NCI-H526 (cell line): ENCODE measurements around the gene AHNAK.
"Not testable (repeated sequence)": the region's sequence is repeated elsewhere in the genome, so short reads cannot be mapped to it uniquely, and the experiment has no call there.

Experiments
- DNase-seq, 2 experiments: peaks; one replicate each; lab custom pipeline; 2025; lab: John Stamatoyannopoulos, UW

The AHNAK gene

DNA sequence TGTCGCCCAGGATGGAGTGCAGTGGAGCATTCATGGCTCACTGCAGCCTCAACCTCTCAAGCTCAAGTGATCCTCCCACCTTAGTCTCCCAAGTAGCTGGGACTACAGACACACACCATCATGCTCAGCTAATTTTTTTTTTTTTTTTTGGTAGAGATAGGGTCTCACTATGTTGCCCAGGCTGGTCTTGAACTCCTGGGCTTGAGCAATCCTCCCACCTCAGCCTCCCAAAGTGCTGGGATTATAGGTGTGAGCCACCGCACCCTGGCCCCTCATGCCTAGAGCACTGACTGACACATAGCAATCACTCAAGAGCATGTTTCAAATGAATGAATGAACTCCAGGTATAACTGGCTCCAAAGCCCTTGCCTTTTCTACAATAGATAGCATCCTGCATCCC is 3.9 kb upstream of the AHNAK start:
- DNase-seq = not testable (repeated sequence)

DNA sequence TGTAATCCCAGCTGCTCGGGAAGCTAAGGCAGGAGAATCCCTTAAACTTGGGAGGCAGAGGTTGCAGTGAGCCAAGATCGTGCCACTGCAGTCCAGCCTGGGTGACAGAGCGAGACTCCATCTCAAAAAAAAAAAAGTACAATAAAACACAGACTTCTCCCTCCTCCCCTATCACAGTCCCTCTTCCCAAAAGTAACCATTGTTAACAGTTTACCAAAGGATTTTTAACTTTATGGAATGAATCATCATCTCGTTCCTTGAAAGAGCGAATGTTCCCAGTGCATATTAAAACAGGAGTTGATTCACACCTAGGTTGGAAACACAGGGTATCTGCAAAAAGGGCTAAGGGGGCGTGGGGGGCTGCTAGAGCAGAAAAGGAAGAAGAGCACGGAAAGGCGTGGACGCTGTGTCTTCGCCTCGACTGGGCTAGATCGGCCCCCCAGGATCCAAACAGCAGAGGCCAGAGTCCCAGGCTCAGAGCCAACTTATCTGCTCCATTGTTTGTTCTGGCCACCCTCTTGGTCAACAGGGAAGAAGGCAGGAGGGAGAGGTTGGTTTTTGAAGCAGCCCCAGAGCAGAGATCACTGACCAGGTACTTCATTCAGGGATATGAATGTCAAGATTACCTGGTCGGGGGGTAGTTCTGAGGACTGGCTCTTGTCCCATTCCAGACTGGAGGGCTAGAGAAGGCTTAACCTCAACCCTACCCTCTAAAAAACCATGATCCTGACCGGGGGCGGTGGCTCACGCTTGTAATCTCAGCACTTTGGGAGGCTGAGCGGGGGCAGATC is 2.1 kb upstream of the AHNAK start:
- DNase-seq = no peak

DNA sequence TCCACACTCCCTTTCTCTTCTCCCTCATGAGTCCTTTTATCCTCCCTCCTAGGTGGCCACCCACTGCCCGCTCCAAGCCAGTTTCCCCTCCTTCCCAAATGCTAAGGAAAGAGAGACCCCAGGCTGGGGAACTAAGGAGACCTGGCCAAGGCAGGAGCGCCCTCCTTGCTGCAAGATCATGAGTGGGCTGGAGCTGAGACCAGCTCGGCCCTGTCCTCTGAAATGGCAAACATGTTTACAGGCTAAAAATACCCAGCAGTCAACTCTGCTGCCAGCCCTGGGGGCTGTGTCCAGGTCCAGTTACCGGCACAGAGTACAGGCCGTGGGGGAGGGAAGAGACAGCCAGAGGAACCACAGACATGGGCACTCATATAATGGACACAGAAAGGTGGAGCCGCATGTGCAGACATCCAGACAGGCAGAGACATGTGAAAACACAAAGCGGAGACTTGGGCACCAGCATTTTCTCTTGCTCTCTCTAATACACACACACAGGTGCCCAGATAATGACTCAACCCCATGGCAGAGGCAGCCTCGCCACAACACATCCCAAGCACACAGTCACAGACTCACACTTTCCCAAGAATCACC is 1.2 kb upstream of the AHNAK start:
- peak in 1 of 2 experiments; percentile 63 for DNase-seq

DNA sequence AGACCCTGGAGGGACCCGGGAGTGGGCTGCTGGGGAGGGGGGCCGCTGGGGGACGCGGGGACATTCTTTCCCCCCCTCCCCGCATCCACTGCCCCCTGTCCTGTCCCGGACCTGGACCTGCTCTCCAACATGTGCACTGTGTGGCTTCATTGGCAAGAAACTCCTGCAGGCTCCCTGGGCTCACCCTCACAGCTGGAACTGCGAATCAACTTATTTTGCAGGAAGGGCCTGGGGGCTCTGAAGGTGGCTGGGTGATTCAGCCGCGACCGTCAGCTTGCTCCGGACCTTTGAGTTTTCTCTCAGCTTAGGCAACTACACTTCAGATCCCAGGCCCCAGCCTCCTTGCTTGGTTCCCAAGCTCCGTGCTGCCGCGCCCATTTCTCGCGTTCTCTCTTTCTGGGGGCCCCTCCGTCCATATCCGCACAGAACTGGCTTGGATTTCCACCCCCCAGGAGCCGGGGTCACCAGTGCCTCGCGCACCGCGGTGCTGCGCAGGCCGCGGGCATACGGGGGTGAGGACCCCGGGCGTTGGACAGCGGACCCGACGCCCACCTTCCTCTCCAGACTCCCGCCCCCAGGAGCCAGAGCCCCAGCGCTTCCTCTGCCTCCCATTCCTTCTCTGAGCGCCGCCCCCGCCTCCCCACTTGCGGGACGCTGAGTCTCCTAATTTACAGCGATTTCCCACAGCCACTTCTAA is 471 bp upstream of the AHNAK start:
- peak in 1 of 2 experiments; percentile 73 for DNase-seq

DNA sequence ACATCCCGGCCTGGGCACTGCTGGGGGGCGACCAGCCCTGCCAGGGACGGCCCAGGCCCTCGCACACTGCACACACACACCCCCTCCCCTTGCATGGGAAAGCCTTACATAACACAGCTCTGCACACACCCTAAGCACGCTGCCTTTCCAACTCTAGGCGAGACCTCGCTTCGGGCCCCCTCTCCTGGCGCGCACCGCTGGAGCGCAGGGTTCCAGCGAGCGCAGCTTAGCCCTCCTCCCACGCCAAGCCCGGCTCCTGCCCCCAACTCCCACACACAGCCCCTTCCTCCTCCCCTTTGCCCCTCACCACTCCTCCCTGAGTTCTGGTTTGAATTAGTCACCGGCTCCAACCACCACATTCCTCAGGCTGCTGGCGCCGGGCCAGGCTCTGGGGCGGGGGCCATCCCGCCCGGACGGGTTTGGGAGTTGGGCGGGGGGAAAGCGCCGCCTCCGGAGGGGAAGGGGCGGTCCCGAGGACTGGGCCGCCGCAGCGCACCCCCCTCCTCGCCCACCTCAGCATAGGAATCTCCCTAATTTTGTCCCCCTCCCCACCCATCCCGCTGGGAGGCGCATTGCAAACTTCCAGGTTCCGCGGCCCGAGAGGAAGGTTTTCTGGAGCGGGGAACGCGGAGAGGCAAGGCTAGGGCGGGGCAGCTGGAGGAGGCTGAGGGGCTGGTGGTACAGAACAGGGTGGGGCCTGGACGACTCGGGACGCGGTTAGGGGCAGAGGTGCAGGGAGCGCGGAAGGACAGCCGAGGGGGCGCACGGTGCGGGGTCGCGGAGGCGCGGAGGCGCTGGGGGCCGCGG is 966 bp downstream of the AHNAK start:
- DNase-seq = peak; percentile 78 to 92

DNA sequence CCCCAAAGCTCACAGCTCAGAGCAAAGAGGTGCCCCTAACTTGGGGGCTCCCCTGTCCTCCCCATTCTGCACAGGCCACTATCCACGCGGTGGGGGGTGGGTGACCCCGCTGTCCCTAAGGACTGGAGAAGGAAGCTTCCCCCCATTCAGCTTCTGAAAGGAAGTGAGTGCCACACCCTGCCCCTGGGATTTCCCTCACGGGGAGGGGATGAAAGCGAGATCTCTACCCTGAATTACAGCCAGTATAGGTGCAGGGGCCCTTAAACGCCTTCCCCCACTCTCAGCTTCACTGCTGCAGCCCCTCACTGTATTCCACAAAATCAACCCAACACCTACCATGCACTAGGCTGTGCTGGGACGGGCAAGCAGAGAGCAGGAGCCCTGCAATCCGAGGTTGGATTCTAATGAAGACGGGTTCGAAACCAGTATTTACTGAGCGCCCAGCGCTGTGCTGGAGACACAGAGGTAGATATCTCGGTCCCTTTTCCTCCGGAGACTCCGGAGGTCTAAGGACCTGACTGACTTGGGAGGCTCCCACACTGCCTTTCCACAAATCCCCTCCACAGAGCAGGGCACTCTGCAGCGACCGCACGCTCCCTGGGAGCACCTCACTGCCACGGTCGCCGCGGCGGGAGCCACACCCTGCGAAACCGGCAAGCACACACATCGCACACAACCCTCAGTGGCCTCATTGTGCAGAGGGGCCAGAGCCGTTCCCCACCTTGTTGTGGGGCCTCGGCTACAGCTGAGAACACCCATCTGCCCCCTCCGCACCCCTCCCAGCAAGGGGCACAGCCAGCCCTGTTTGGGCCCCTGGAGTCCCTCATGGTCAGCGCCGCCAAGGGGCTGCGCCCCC is 1.8 kb downstream of the AHNAK start:
- peak in 1 of 2 experiments; percentile 89 for DNase-seq

DNA sequence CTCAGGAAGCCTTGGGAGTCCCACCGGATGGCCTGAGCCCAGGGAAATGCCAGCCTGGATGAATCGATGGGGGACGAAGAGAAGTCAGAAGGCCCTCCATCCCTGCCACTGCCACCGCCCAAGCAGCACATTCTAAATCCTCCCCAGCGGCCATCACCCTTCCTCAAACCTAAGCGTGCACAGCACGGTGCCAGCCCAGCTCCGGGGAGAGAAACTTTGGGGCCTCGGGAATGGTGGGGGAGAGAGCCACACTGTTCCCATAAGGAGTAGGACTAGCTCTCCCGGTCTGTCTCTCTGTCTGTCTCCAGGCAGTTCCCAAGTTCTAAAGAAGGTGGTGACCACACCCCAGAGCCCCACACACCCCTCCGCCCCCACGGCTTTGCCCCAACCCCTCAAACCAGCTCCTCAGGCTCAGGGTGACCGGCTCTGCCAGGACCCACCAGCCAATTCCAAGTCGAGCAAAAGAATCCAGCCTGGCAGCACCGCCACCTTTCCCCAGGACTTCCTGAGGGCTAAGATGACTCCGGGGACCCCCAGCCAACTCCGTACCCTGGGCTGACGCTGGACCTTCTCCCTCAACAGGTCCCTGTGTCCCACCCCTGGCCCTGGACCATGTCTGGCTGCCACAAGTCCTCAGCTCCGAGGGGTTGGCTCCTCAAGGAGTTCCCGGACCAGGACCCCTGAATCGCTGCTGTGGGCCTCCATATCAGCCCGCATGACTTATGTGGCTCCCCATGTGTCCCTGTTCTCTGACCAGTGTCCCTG is 2.7 kb downstream of the AHNAK start:
- DNase-seq = peak in 1 of 2 experiments; percentile 70

DNA sequence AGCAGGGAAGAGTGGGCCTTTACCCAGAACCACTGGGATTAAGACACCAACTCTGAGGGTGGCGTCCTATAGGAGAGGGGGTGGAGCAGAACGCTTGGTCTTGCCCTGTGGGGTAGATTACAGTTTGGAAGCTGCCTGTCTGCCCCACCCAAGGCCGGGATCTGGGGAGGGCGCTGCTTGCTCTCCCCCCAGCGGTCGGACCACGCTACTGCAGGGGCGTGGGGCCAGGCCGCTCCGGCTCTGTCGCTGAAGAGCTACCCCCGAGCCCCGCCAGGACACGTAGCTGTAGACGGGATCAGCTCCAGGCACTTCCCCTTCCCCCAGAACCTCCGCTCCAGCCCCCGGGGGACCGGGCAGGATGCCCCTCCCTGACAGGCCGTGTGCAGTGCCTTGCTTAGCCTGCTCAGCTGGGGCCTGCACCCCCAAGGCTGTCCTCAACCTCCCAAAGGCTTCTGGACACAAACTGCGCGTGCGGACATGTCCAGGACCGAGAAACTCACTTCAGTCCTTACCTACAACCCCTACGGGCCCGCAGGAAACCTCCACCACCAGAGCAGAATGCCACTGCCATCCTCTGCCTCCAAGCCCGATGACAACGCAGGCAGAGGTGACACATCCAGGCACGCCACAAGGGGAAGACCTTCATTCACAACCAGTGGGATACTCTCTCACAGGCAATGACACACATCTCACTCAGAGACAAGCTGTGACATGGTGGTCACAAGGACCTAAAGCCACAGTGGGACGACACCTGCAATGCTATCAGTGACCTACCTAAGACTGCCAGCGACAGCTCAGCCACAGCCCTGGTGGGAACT is 3.6 kb downstream of the AHNAK start:
- peak; percentile 87 to 97 for DNase-seq

DNA sequence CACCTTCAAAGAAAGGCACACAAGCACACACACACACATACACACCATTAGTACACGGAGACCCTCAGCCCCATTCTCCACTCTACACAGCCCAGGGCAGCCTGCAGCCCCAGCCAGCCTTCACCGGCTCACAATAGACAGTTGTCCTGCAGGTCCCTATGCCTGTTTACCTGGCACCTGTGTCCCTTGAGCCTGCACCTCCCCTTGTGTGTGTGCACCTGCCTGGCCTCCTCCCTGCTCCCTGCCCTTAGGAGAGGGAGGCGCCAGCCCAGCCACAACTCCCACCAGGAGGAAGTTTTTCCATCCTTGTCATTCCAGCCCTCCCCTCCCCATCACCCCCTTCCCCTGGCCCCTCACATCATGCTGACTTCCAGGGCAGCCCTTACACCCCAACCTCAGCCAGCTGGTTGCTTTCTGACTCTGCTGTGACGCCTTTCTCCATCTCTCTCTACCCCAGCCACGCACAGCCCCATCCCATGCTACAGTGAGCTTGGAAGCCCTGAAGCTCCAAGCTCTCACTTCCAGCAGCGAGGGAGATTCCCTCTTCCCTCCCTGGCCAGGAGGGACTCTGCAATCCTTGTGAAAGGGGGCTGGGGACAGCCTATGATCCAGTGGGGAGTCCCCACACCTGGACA is 4.4 kb downstream of the AHNAK start:
- DNase-seq = peak; percentile 85 to 93

DNA sequence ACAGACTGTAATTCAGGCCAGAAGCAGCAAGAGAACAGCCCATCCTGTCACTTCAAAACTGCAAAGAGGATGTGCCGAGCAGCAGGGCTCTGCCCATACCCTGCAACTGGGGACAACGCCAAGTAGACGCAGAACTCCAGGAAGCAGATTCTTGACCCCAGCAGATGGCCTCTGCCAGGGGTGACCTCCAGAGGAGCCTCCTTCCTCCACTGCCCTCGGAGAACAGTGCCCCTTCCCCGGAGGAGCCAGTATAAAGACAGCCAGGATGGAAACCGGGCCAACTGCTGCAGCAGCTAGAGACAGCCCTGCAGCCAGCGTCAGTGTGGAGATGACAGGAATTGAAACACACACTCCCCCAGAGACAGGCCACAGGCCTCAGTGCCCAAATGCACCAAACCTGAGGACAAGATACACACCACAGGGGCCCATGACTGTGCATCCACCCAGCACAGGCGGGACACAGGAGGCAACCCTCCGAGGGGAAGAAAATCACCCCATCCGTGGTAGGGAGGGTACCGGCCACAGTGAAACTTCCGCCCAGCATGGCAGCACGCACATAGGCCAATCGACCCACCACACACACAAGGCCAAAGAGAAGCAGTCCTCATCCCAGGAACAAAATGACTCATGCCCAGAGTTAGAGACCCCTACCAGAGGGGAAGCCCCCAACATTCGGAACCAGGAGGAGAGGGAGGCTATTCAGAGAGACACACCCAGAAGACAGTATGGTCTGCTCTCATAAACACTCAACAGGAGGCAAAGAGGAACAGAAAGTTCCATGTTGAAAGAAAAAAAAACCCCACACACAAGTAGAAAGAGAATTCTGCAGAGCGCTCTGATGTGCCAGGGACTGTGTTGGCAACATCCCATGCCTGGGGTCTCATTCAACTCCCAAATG is 5.6 kb downstream of the AHNAK start:
- DNase-seq = peak in 1 of 2 experiments; percentile 33

DNA sequence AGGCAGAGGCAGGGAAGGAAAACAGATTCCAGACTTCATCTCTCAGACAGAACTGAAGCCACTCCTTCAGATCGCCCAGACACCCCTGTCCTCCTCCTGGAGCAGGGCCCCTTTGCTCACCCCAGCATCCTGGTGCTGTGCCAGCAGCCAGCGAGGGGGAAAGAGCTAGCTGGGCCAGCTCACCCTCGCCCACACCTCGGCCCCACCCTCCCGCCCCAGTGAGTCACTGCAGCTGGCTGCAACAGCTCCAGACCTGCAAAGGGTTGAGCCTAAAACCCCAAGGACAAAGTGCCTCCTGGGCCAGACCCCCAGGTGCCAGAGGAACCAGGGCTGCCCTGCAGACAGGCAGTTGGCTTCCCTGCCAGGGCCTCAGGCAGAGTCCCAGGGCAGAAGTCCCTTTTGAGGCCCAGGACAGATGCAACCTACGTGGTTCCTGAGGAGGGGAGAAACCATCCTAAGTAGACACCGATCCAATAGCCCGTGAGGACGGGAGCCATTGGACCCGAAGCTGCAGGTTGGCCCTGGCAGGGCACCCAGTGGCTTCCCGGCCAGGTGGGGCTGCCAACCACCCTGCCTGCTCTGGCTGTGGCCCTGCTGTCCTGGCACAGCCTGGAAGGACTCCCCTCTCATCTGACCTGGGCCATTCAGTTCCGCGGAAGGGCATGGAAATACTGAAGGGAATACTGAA is 7.2 kb downstream of the AHNAK start:
- peak in 1 of 2 experiments; percentile 69 for DNase-seq

DNA sequence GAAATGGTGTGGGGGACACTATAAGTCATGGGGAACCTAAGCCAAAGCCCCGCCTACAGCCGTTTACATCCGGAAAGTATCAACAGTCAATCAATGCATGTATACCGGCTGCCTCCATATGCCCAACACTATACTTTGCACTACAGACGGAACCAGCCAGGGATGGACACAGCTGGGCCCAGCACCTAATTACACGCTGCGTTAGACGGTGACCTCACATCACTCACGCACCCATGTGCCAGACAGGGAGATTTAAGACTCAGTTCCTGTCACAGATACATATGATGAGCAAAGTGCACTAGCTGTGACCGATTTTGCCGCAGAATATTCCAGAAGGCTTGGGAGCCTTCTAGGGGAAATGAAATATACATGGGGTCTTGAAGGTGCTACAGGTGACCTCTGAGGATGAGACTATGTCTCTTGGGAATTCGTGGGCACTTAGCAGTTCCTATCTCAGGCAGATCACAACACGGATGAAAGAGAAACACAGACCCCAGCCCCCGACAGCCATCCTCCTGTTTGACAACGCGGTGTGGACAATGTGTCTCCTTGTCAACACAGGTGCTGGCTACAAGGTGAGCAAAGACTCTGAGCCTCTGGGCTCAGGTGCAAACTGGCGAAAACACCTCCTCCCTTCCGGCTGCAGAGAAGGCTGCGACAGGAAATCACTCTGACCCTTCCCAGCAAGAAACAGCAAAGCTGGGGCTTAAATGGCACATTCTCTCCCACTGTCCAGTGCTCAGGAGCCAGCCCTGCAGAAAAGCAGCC is 8.0 kb downstream of the AHNAK start:
- peak in 1 of 2 experiments; percentile 74 for DNase-seq

DNA sequence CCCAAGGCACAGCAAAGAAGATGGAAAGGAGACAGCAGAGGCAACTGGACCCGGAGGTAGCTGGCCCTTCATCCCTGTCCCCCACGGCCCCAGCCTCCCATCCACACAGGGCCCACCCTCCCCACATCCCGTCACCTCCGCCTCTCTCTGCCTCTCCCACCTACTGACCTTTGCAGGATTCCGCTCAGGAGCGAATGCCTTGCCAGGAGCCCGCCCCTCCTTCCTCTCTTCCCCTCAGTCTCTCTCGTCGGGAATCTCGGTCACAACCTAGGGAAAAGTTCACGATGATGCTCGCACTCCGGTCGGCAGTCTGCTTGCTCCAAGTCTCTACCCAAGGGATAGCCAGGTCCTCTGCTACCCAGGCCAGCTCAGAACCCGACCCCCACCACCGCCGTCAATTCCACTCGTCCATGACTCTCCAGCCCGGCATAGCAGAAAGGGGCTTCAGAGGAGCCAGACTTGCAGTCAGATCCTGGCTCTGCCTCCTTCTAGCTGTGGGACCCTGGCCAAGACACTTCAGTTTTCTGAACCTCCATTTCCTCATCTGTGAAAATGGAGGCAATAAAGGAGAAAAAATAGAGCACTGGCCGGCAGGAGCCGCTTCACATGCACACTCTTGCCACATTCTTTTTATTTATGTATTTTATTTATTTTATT is 10.2 kb downstream of the AHNAK start:
- peak in 1 of 2 experiments; percentile 76 for DNase-seq

DNA sequence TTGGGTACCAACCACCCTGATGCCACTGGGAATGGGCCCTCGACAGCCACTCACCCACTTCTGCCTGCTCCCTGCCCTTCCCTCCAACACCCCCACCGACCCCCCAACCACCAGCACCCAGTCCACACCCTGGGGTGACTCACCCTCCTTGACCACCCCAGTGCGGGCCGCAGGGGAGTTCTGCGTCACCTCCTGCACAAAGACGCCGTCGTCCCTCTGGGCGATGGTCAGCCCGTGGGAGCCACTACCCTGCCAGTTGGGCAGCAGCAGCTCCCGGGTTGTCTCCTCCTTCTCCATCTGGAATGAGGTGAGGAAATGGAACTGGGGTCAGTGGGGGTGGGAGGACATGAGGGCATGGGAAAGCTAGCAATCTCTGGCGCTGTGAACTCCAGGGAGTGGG is 10.8 kb downstream of the AHNAK start:
- DNase-seq = no peak

DNA sequence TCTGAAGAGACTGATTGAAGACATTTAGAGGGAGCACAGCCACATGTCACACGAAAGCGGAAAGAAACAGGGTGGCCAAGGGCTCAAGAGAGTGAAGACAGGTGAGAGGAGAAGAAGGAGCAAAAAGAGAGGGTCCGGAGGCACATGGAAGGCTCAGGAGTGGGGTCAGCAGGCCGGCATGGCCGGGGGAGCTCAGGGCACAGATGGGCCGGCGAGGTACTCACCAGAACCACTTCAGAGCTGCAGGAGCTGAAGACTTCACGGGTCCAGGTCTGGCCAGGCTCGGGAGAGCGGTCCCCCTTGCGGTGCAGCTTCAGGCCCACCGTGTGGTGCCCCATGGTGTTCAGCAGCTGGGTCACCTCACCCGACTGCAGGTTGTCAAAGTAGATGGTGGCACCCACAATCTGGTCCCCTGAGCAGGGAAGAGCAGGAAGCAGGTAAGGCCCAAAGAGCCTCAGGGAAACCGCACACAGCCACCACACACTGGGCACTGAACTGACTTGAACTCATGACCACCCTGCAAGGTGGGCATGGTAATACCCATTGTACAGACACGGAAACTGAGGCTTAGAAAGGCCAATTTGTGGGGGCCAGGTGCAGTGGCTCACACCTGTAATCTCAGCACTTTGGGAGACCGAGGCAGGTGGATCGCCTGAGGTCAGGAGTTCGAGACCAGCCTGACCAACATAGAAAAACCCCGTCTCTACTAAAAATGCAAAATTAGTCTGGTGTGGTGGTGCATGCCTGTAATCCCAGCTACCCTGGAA is 11.6 kb downstream of the AHNAK start:
- no peak for DNase-seq
